Measurements from ENCODE around the gene NTM. TPM values are rescaled to one million over a fixed set of nuclear protein-coding genes. Genes with fewer than 3 reads are reported as not detected.

Gene NTM
- total RNA-seq, 2 donors from 2014 or later: 1.7 to 3.6 TPM

GRCh38 chr11:131468565-131468964 is 98.2 kb downstream of the NTM start:
- 56 to 66% methylated on average over 2 of the region's 2 CpGs for WGBS, 2 experiments (ENCODE audit: insufficient coverage in 1 of 2, insufficient read length in 1 of 2)
- Mint-ChIP-seq H3K9me3 (no peaks in the 10 kb centered on the region), H3K4me1 (peaks cover 62% of the 10 kb centered on the region), H3K36me3 (ENCODE audit: low read depth) (no peaks in the 10 kb centered on the region), H3K4me3 (no peak overlapping the region), H3K27ac (no peak overlapping the region), H3K27me3 (ENCODE audit: insufficient read depth) (no peaks in the 10 kb centered on the region)
- no peaks in the 10 kb centered on the region for H3K9me3 ChIP-seq (ENCODE audit: control insufficient read depth, low read length)
- H3K27me3 ChIP-seq (ENCODE audit: control insufficient read depth, insufficient read depth, low read length, poor library complexity, severe bottlenecking): no peaks in the 10 kb centered on the region
- no peak overlapping the region for H3K4me3 ChIP-seq (ENCODE audit: low read length)
- no peaks in the 10 kb centered on the region for H3K36me3 ChIP-seq (ENCODE audit: control insufficient read depth, insufficient read depth, low read length)
- peaks cover 25% of the 10 kb centered on the region for H3K4me1 ChIP-seq (ENCODE audit: control insufficient read depth, insufficient read depth, low read length)
- DNase-seq: no peak
- H3K27ac ChIP-seq (ENCODE audit: low read depth, low read length): peak overlapping the region; percentile 14
- TF ChIP-seq CTCF (conservative IDR thresholded peaks at IDR 0.05): no peak
- H3K9ac ChIP-seq (ENCODE audit: extremely low read depth, low read length, poor library complexity, severe bottlenecking): no peak overlapping the region

GRCh38 chr11:131470216-131470925 is 100.0 kb downstream of the NTM start:
- no peaks in the 10 kb centered on the region for H3K9me3 Mint-ChIP-seq
- no peak overlapping the region for H3K4me3 Mint-ChIP-seq
- peak; percentile 68 for DNase-seq
- Histone ChIP-seq H3K9ac (ENCODE audit: extremely low read depth, low read length, poor library complexity, severe bottlenecking) (no peak overlapping the region), H3K27ac (ENCODE audit: low read depth, low read length) (no peak overlapping the region), H3K36me3 (ENCODE audit: control insufficient read depth, insufficient read depth, low read length) (no peaks in the 10 kb centered on the region), H3K4me3 (ENCODE audit: low read length) (no peak overlapping the region), H3K4me1 (ENCODE audit: control insufficient read depth, insufficient read depth, low read length) (peaks cover 25% of the 10 kb centered on the region), H3K9me3 (ENCODE audit: control insufficient read depth, low read length) (no peaks in the 10 kb centered on the region), H3K27me3 (ENCODE audit: control insufficient read depth, insufficient read depth, low read length, poor library complexity, severe bottlenecking) (no peaks in the 10 kb centered on the region)
- H3K4me1 Mint-ChIP-seq: peaks cover 50% of the 10 kb centered on the region
- H3K27me3 Mint-ChIP-seq (ENCODE audit: insufficient read depth): no peaks in the 10 kb centered on the region
- no peak for TF ChIP-seq CTCF (conservative IDR thresholded peaks at IDR 0.05)
- 71 to 92% methylated on average over 4 to 6 of the region's 6 CpGs for WGBS, 2 experiments (ENCODE audit: insufficient coverage in 1 of 2, insufficient read length in 1 of 2)
- no peaks in the 10 kb centered on the region for H3K36me3 Mint-ChIP-seq (ENCODE audit: low read depth)
- H3K27ac Mint-ChIP-seq: peak overlapping the region; percentile 71

- H3K4me3 ChIP-seq (ENCODE audit: low read length): peak overlapping the region; percentile 24
- no peak overlapping the region for H3K27ac ChIP-seq (ENCODE audit: low read depth, low read length)
- Mint-ChIP-seq H3K27me3 (ENCODE audit: insufficient read depth) (no peaks in the 10 kb centered on the region), H3K36me3 (ENCODE audit: low read depth) (no peaks in the 10 kb centered on the region), H3K9me3 (no peaks in the 10 kb centered on the region), H3K4me1 (peaks cover 49% of the 10 kb centered on the region), H3K4me3 (no peak overlapping the region), H3K27ac (no peak overlapping the region)
- 38 to 50% methylated on average over 1 to 3 of the region's 3 CpGs for WGBS, 2 experiments (ENCODE audit: insufficient coverage in 1 of 2, insufficient read length in 1 of 2)
- no peak overlapping the region for H3K9ac ChIP-seq (ENCODE audit: extremely low read depth, low read length, poor library complexity, severe bottlenecking)
- no peaks in the 10 kb centered on the region for H3K36me3 ChIP-seq (ENCODE audit: control insufficient read depth, insufficient read depth, low read length)
- DNase-seq: no peak
- peaks cover 25% of the 10 kb centered on the region for H3K4me1 ChIP-seq (ENCODE audit: control insufficient read depth, insufficient read depth, low read length)
- no peaks in the 10 kb centered on the region for H3K9me3 ChIP-seq (ENCODE audit: control insufficient read depth, low read length)
- H3K27me3 ChIP-seq (ENCODE audit: control insufficient read depth, insufficient read depth, low read length, poor library complexity, severe bottlenecking): no peaks in the 10 kb centered on the region
- TF ChIP-seq CTCF (conservative IDR thresholded peaks at IDR 0.05): no peak
Observed at GRCh38 chr11:131471976-131472375, 101.6 kb downstream of the NTM start.
